HEK293 (cell line): ENCODE data around the gene COL25A1.

Source experiments
- MEIS1 ChIP-seq: sonication (generic); formaldehyde crosslinking; IDR thresholded peaks from 2 replicates; pipeline ENCODE4 v1.8.1; 2022; ENCODE audit warnings: missing genetic modification reagents, mild to moderate bottlenecking, borderline replicate concordance
- SP2 ChIP-seq: fragments of 450-650 bp; formaldehyde crosslinking; IDR thresholded peaks from 2 replicates; pipeline ENCODE4 v1.5.1; 2016; ENCODE audit warnings: missing biosample characterization, missing genetic modification characterization
- YY1 ChIP-seq: fragments of 450-650 bp; formaldehyde crosslinking; IDR thresholded peaks from 2 replicates; pipeline ENCODE4 v1.5.1; 2018; ENCODE audit warnings: missing biosample characterization, missing genetic modification characterization
- ZBTB7A ChIP-seq: fragments of 450-650 bp; formaldehyde crosslinking; IDR thresholded peaks from 2 replicates; pipeline ENCODE4 v1.5.1; 2016; ENCODE audit warnings: low read depth, missing biosample characterization, missing genetic modification characterization
- ZFHX2 ChIP-seq: fragments of 450-650 bp; formaldehyde crosslinking; conservative IDR thresholded peaks from 2 replicates; pipeline ENCODE4 v1.5.1; 2016; ENCODE audit warnings: missing biosample characterization, missing genetic modification characterization
- ZNF138 ChIP-seq: fragments of 450-650 bp; formaldehyde crosslinking; IDR thresholded peaks from 2 replicates; pipeline ENCODE4 v1.5.1; 2016; ENCODE audit warnings: missing biosample characterization, missing genetic modification characterization, borderline replicate concordance
- ZNF341 ChIP-seq: fragments of 450-650 bp; formaldehyde crosslinking; IDR thresholded peaks from 2 replicates; pipeline ENCODE4; 2016; ENCODE audit warnings: low read depth, missing biosample characterization, missing genetic modification characterization
- ZNF518A ChIP-seq: fragments of 450-650 bp; formaldehyde crosslinking; conservative IDR thresholded peaks from 2 replicates; pipeline ENCODE4 v1.5.1; 2016; ENCODE audit warnings: low read depth, missing biosample characterization, missing genetic modification characterization
- ZNF747 ChIP-seq: fragments of 450-650 bp; formaldehyde crosslinking; IDR thresholded peaks from 2 replicates; pipeline ENCODE4 v1.5.1; 2016; ENCODE audit warnings: missing biosample characterization, missing genetic modification characterization
- ZNF76 ChIP-seq: fragments of 450-650 bp; formaldehyde crosslinking; IDR thresholded peaks from 2 replicates; pipeline ENCODE4; 2016; ENCODE audit warnings: low read depth, missing biosample characterization, missing genetic modification characterization, borderline replicate concordance
- TF ChIP-seq, protein P1 (sequence below): fragments of 450-650 bp; formaldehyde crosslinking; IDR thresholded peaks from 2 replicates; pipeline ENCODE4 v1.5.1; 2016; ENCODE audit warnings: missing biosample characterization, missing genetic modification characterization, low read depth
- TF ChIP-seq, protein P2 (sequence below): fragments of 450-650 bp; formaldehyde crosslinking; IDR thresholded peaks from 2 replicates; pipeline ENCODE4 v1.5.1; 2016; ENCODE audit warnings: missing biosample characterization, missing genetic modification characterization

- TF ChIP-seq, protein P1, sequence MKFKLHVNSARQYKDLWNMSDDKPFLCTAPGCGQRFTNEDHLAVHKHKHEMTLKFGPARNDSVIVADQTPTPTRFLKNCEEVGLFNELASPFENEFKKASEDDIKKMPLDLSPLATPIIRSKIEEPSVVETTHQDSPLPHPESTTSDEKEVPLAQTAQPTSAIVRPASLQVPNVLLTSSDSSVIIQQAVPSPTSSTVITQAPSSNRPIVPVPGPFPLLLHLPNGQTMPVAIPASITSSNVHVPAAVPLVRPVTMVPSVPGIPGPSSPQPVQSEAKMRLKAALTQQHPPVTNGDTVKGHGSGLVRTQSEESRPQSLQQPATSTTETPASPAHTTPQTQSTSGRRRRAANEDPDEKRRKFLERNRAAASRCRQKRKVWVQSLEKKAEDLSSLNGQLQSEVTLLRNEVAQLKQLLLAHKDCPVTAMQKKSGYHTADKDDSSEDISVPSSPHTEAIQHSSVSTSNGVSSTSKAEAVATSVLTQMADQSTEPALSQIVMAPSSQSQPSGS (tag by site-specific recombination), result no peak
- no peak for TF ChIP-seq ZNF518A (tag by site-specific recombination)
- TF ChIP-seq, protein P2, sequence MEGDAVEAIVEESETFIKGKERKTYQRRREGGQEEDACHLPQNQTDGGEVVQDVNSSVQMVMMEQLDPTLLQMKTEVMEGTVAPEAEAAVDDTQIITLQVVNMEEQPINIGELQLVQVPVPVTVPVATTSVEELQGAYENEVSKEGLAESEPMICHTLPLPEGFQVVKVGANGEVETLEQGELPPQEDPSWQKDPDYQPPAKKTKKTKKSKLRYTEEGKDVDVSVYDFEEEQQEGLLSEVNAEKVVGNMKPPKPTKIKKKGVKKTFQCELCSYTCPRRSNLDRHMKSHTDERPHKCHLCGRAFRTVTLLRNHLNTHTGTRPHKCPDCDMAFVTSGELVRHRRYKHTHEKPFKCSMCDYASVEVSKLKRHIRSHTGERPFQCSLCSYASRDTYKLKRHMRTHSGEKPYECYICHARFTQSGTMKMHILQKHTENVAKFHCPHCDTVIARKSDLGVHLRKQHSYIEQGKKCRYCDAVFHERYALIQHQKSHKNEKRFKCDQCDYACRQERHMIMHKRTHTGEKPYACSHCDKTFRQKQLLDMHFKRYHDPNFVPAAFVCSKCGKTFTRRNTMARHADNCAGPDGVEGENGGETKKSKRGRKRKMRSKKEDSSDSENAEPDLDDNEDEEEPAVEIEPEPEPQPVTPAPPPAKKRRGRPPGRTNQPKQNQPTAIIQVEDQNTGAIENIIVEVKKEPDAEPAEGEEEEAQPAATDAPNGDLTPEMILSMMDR (tag by site-specific recombination), result no peak
- no peak for TF ChIP-seq ZBTB7A (tag by site-specific recombination)
- TF ChIP-seq ZNF341 (tag by site-specific recombination), result no peak
- no peak for TF ChIP-seq YY1
- no peak for TF ChIP-seq ZNF76 (tag by site-specific recombination)
- TF ChIP-seq ZNF138, result no peak
- no peak for TF ChIP-seq MEIS1 (CRISPR knock-in tag)
- no peak for TF ChIP-seq ZNF747 (tag by site-specific recombination)
- no peak for TF ChIP-seq SP2 (tag by site-specific recombination)
- no peak for TF ChIP-seq ZFHX2 (tag by site-specific recombination)
Observed at GRCh38 chr4:108900018-108900580, 402.4 kb downstream of the COL25A1 start.
